Esophagus muscularis mucosa (tissue), 2 donors: ENCODE results near the gene NETO1.

Source experiments
- EP300 ChIP-seq: sonication (generic); formaldehyde crosslinking; IDR thresholded peaks from one replicate; pipeline ENCODE4 v1.6.1; 2017; ENCODE audit warnings: antibody characterized with exemption
- POLR2A ChIP-seq: fragments of 450-650 bp; IDR thresholded peaks from one replicate; pipeline ENCODE4 v1.6.1; 2017; ENCODE audit warnings: antibody characterized with exemption, moderate library complexity, mild to moderate bottlenecking, low read depth

- TF ChIP-seq EP300, result no peak
- no peak for TF ChIP-seq POLR2A
These were observed 170.1 kb downstream of the NETO1 start for GRCh38 chr18:72697706-72698105.
